Loucy (cell line): ENCODE results near the gene ZCCHC24.
A peak's percentile ranks its signal among the peaks of the same experiment; 100 is the strongest.

Experiments used
- H2AFZ ChIP-seq: fragments of 200-600 bp; sonication (generic); 2 replicates; pipeline ENCODE4 v1.6.0; 2016; ENCODE audit warnings: antibody characterized with exemption, mild to moderate bottlenecking, low read length, moderate library complexity
- H3F3A ChIP-seq: fragments of 200-600 bp; 2 replicates; pipeline ENCODE4 v1.6.0; 2016; ENCODE audit warnings: antibody characterized with exemption, low read depth, mild to moderate bottlenecking
- H3K27me3 ChIP-seq: fragments of 200-600 bp; sonication (generic); 2 replicates; pipeline ENCODE4 v1.6.1; 2014; ENCODE audit warnings: low read length, mild to moderate bottlenecking; ENCODE audit not compliant: insufficient read depth, poor library complexity, severe bottlenecking
- H3K36me3 ChIP-seq: fragments of 200-600 bp; sonication (generic); 2 replicates; pipeline ENCODE4 v1.6.1; 2016; ENCODE audit warnings: low read length; ENCODE audit not compliant: insufficient read depth
- H3K4me1 ChIP-seq: fragments of 200-600 bp; sonication (generic); 2 replicates; pipeline ENCODE4 v1.5.1; 2014; ENCODE audit warnings: low read length, mild to moderate bottlenecking; ENCODE audit not compliant: insufficient read depth, poor library complexity, severe bottlenecking
- H3K4me2 ChIP-seq: fragments of 200-600 bp; sonication (generic); 2 replicates; pipeline ENCODE4 v1.6.0; 2014; ENCODE audit warnings: antibody characterized with exemption, low read length, low read depth, mild to moderate bottlenecking; ENCODE audit not compliant: poor library complexity, severe bottlenecking
- H3K4me3 ChIP-seq: fragments of 200-600 bp; sonication (generic); 2 replicates; pipeline ENCODE4 v1.5.1; 2014; ENCODE audit warnings: low read length, mild to moderate bottlenecking, mixed read lengths; ENCODE audit not compliant: poor library complexity, severe bottlenecking
- H3K79me2 ChIP-seq: fragments of 200-600 bp; sonication (generic); 2 replicates; pipeline ENCODE4 v1.6.1; 2014; ENCODE audit warnings: low read length; ENCODE audit not compliant: insufficient read depth
- H3K9ac ChIP-seq: fragments of 200-600 bp; sonication (generic); 2 replicates; pipeline ENCODE4 v1.6.0; 2014; ENCODE audit warnings: mild to moderate bottlenecking, low read depth, low read length, moderate library complexity; ENCODE audit not compliant: poor library complexity, severe bottlenecking
- H3K9me2 ChIP-seq: fragments of 200-600 bp; sonication (generic); replicated peaks from 2 replicates; pipeline ENCODE4 v1.6.1; 2016; ENCODE audit warnings: low read depth, low read length, mixed read lengths
- H3K9me3 ChIP-seq: fragments of 200-600 bp; sonication (generic); 2 replicates; pipeline ENCODE4 v1.6.1; 2014; ENCODE audit warnings: mild to moderate bottlenecking, antibody characterized with exemption, low read length, low read depth; ENCODE audit not compliant: insufficient read depth
- H4K20me1 ChIP-seq: fragments of 200-600 bp; sonication (generic); 2 replicates; pipeline ENCODE4 v1.6.0; 2014; ENCODE audit warnings: antibody characterized with exemption, low read length, mild to moderate bottlenecking; ENCODE audit not compliant: insufficient read depth, poor library complexity, severe bottlenecking
- EZH2phosphoT487 ChIP-seq: fragments of 200-600 bp; IDR thresholded peaks from 2 replicates; pipeline ENCODE4 v1.6.1; 2018; ENCODE audit warnings: antibody characterized with exemption, mild to moderate bottlenecking, moderate library complexity, borderline replicate concordance
- TF ChIP-seq, protein P1 (sequence below): fragments of 200-600 bp; sonication (generic); conservative IDR thresholded peaks from 2 replicates; pipeline ENCODE4 v1.5.1; 2014; ENCODE audit warnings: mild to moderate bottlenecking, antibody characterized with exemption, low read length

Gene ZCCHC24

DNA sequence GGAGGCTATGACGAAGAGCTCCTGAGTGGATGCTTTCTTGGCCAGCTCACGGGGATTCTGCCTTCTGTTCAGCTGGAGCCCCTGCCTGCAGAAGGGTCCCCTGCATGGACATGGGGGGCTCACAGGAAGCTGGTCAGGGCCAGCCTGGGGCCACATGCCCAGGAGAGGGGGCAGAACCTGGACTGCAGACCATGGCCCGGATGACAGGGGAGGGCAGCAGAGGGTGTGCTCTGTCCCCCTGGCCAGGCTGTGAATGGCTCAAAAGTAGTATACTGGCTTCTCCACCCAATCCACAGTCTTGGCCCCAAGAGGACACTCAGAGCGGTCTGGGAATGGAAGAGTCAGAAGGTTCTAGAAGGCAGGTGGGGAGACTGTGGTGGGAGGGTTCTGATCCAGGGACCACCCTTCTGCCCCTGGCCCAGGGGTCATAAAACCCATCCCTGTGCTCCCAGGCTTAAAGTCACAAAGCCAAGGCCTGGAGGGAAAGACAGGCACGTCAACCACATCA, 57.9 kb downstream of the ZCCHC24 start:
- TF ChIP-seq, protein P1, sequence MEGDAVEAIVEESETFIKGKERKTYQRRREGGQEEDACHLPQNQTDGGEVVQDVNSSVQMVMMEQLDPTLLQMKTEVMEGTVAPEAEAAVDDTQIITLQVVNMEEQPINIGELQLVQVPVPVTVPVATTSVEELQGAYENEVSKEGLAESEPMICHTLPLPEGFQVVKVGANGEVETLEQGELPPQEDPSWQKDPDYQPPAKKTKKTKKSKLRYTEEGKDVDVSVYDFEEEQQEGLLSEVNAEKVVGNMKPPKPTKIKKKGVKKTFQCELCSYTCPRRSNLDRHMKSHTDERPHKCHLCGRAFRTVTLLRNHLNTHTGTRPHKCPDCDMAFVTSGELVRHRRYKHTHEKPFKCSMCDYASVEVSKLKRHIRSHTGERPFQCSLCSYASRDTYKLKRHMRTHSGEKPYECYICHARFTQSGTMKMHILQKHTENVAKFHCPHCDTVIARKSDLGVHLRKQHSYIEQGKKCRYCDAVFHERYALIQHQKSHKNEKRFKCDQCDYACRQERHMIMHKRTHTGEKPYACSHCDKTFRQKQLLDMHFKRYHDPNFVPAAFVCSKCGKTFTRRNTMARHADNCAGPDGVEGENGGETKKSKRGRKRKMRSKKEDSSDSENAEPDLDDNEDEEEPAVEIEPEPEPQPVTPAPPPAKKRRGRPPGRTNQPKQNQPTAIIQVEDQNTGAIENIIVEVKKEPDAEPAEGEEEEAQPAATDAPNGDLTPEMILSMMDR: no peak
- TF ChIP-seq EZH2phosphoT487: no peak
- no peaks in the 10 kb centered on the region for H3K9me2 ChIP-seq
- no peak overlapping the region for H2AFZ ChIP-seq
- no peaks in the 10 kb centered on the region for H3K79me2 ChIP-seq
- H3F3A ChIP-seq: no peaks in the 10 kb centered on the region
- H3K9me3 ChIP-seq: no peaks in the 10 kb centered on the region
- no peak overlapping the region for H3K4me2 ChIP-seq
- H3K27me3 ChIP-seq: no peaks in the 10 kb centered on the region
- H3K4me1 ChIP-seq: no peaks in the 10 kb centered on the region
- no peaks in the 10 kb centered on the region for H3K36me3 ChIP-seq
- no peaks in the 10 kb centered on the region for H4K20me1 ChIP-seq
- no peak overlapping the region for H3K4me3 ChIP-seq
- no peak overlapping the region for H3K9ac ChIP-seq

DNA sequence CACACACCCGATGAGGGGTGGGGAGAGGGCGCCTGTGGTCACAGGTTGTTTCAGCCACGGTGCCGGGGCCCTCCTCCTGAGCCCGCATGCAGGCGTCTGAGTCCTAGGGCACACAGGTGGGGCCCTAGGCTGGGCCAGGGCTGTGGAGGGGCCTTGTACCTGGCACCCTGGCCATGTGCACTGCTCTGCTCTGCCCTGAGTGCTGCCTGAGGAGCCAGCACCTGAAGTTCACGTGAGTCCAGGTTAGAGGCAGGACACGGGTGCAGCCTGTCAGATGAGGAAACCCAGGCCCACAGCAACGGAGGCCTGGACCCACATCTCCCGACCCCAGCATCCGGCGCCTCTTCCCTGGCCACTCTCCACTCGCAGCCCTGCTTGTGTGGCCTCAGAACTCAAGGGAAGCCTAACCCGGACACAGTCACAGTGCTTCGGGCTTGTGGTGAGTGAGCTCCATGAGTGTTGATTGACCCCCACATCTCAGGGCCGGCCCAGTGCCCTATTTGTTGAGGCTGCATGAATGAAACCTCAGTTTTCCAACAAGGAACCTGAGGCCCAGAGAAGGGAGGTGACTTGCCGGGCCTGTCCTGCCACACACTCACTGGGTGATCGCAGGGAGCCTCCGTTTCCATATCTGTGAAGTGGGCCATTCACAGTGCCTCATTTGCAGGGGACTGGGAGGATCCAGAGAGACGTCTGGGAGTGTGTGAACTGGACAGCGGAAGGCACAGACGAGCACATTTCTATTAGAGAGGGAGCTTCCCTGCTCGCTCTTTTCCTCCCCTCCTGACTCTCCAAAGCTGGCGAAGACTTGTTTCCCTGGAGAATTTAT, 58.6 kb downstream of the ZCCHC24 start:
- Histone ChIP-seq H3K9ac (no peak overlapping the region), H3K4me2 (no peak overlapping the region), H3K4me1 (no peaks in the 10 kb centered on the region), H3K9me2 (no peaks in the 10 kb centered on the region), H3F3A (no peaks in the 10 kb centered on the region), H3K79me2 (no peaks in the 10 kb centered on the region), H4K20me1 (no peaks in the 10 kb centered on the region), H3K27me3 (no peaks in the 10 kb centered on the region), H3K36me3 (no peaks in the 10 kb centered on the region), H3K9me3 (no peaks in the 10 kb centered on the region), H2AFZ (no peak overlapping the region), H3K4me3 (no peak overlapping the region)
- no peak for TF ChIP-seq EZH2phosphoT487
- TF ChIP-seq, protein P1: no peak

DNA sequence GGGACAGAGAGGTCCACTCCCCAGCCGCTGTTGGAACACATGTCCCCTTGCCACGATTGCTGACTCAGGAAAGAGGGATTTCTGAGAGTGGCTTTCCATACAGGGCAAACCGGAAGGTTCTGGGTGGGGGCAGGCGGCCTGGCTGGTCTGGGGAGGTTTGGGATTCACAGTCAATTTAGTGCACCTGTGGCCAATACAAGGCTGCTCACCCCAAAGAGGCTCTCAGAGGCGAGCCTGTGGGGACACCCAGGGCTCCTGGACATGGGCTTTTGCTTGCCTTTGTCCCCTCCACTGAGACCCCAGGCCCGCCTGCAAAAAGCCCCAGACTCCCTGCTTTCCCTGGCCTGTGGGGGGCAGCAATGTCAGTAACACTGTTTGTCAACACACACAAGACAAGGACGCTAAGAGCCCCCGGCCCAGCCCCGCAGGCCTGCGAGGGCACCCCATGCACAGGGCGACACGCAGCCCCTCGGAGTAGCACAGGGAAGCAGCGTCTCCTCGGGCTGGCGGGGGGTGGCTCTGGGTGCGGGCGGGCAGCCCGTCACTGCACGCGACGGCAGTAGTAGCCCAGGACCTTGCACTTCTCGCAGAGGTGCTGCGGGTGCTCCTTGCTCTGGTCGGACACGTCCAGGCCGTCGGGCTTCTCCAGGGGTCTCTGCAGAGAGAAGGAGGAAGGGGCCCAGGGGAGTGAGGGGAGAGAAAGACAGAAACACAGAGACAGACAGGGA, 59.5 kb downstream of the ZCCHC24 start:
- H4K20me1 ChIP-seq: no peaks in the 10 kb centered on the region
- no peaks in the 10 kb centered on the region for H3K9me3 ChIP-seq
- TF ChIP-seq EZH2phosphoT487: no peak
- TF ChIP-seq, protein P1: 0 out of 2 replicates have a peak, but pooled peaks have one; percentile 12
- H3F3A ChIP-seq: no peaks in the 10 kb centered on the region
- H3K4me1 ChIP-seq: no peaks in the 10 kb centered on the region
- no peaks in the 10 kb centered on the region for H3K79me2 ChIP-seq
- no peak overlapping the region for H3K9ac ChIP-seq
- no peak overlapping the region for H3K4me3 ChIP-seq
- no peak overlapping the region for H3K4me2 ChIP-seq
- no peaks in the 10 kb centered on the region for H3K9me2 ChIP-seq
- no peak overlapping the region for H2AFZ ChIP-seq
- H3K27me3 ChIP-seq: no peaks in the 10 kb centered on the region
- H3K36me3 ChIP-seq: no peaks in the 10 kb centered on the region
